Loucy (cell line): ENCODE results near the gene ANKFY1.

Experiments used
- H2AFZ ChIP-seq: fragments of 200-600 bp; sonication (generic); 2 replicates; pipeline ENCODE4 v1.6.0; 2016; ENCODE audit warnings: antibody characterized with exemption, mild to moderate bottlenecking, low read length, moderate library complexity
- H3F3A ChIP-seq: fragments of 200-600 bp; 2 replicates; pipeline ENCODE4 v1.6.0; 2016; ENCODE audit warnings: antibody characterized with exemption, low read depth, mild to moderate bottlenecking
- H3K27me3 ChIP-seq: fragments of 200-600 bp; sonication (generic); 2 replicates; pipeline ENCODE4 v1.6.1; 2014; ENCODE audit warnings: low read length, mild to moderate bottlenecking; ENCODE audit not compliant: insufficient read depth, poor library complexity, severe bottlenecking
- H3K36me3 ChIP-seq: fragments of 200-600 bp; sonication (generic); 2 replicates; pipeline ENCODE4 v1.6.1; 2016; ENCODE audit warnings: low read length; ENCODE audit not compliant: insufficient read depth
- H3K4me1 ChIP-seq: fragments of 200-600 bp; sonication (generic); 2 replicates; pipeline ENCODE4 v1.5.1; 2014; ENCODE audit warnings: low read length, mild to moderate bottlenecking; ENCODE audit not compliant: insufficient read depth, poor library complexity, severe bottlenecking
- H3K4me2 ChIP-seq: fragments of 200-600 bp; sonication (generic); 2 replicates; pipeline ENCODE4 v1.6.0; 2014; ENCODE audit warnings: antibody characterized with exemption, low read length, low read depth, mild to moderate bottlenecking; ENCODE audit not compliant: poor library complexity, severe bottlenecking
- H3K4me3 ChIP-seq: fragments of 200-600 bp; sonication (generic); 2 replicates; pipeline ENCODE4 v1.5.1; 2014; ENCODE audit warnings: low read length, mild to moderate bottlenecking, mixed read lengths; ENCODE audit not compliant: poor library complexity, severe bottlenecking
- H3K79me2 ChIP-seq: fragments of 200-600 bp; sonication (generic); 2 replicates; pipeline ENCODE4 v1.6.1; 2014; ENCODE audit warnings: low read length; ENCODE audit not compliant: insufficient read depth
- H3K9ac ChIP-seq: fragments of 200-600 bp; sonication (generic); 2 replicates; pipeline ENCODE4 v1.6.0; 2014; ENCODE audit warnings: mild to moderate bottlenecking, low read depth, low read length, moderate library complexity; ENCODE audit not compliant: poor library complexity, severe bottlenecking
- H3K9me2 ChIP-seq: fragments of 200-600 bp; sonication (generic); replicated peaks from 2 replicates; pipeline ENCODE4 v1.6.1; 2016; ENCODE audit warnings: low read depth, low read length, mixed read lengths
- H3K9me3 ChIP-seq: fragments of 200-600 bp; sonication (generic); 2 replicates; pipeline ENCODE4 v1.6.1; 2014; ENCODE audit warnings: mild to moderate bottlenecking, antibody characterized with exemption, low read length, low read depth; ENCODE audit not compliant: insufficient read depth
- H4K20me1 ChIP-seq: fragments of 200-600 bp; sonication (generic); 2 replicates; pipeline ENCODE4 v1.6.0; 2014; ENCODE audit warnings: antibody characterized with exemption, low read length, mild to moderate bottlenecking; ENCODE audit not compliant: insufficient read depth, poor library complexity, severe bottlenecking
- CTCF ChIP-seq: fragments of 200-600 bp; sonication (generic); conservative IDR thresholded peaks from 2 replicates; pipeline ENCODE4 v1.5.1; 2014; ENCODE audit warnings: mild to moderate bottlenecking, antibody characterized with exemption, low read length
- EZH2phosphoT487 ChIP-seq: fragments of 200-600 bp; IDR thresholded peaks from 2 replicates; pipeline ENCODE4 v1.6.1; 2018; ENCODE audit warnings: antibody characterized with exemption, mild to moderate bottlenecking, moderate library complexity, borderline replicate concordance

Gene ANKFY1

DNA sequence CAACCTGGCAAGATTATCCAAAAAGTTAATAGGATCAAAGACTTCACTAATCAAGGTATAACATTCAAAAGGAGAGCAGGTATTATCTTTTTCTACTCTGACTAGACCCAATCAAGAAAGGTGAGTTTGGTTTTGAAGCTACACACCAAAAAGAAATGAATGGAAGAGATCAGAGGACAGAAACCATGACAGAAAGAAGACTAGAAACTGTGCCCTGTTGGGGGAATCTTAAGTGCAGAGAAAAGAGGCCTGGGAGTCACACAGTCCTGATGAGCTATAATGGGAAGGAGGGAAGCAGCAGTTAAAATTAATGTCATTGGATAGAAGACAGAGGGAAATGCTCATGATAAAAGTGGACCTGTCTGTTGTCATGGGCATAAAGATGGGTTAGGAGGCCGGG is 138.2 kb downstream of the ANKFY1 start:
- H4K20me1 ChIP-seq: no peaks in the 10 kb centered on the region
- no peaks in the 10 kb centered on the region for H3K9me3 ChIP-seq
- H3F3A ChIP-seq: no peaks in the 10 kb centered on the region
- TF ChIP-seq CTCF: no peak
- no peak for TF ChIP-seq EZH2phosphoT487
- H3K4me2 ChIP-seq: no peak overlapping the region
- no peaks in the 10 kb centered on the region for H3K9me2 ChIP-seq
- peaks cover 33% of the 10 kb centered on the region; the same call in 1 of the 2 replicates for H3K36me3 ChIP-seq
- H3K9ac ChIP-seq: no peak overlapping the region
- H2AFZ ChIP-seq: no peak overlapping the region
- no peaks in the 10 kb centered on the region for H3K27me3 ChIP-seq
- H3K79me2 ChIP-seq: peaks cover 39% of the 10 kb centered on the region; the same call in 1 of the 2 replicates
- no peaks in the 10 kb centered on the region for H3K4me1 ChIP-seq
- no peak overlapping the region for H3K4me3 ChIP-seq

- Histone ChIP-seq H3K4me2 (no peak overlapping the region), H2AFZ (no peak overlapping the region), H3K36me3 (peaks cover 33% of the 10 kb centered on the region; the same call in 1 of the 2 replicates), H3K9me3 (no peaks in the 10 kb centered on the region), H3K4me1 (no peaks in the 10 kb centered on the region), H3K4me3 (no peak overlapping the region), H4K20me1 (no peaks in the 10 kb centered on the region), H3K9ac (no peak overlapping the region), H3K27me3 (no peaks in the 10 kb centered on the region), H3K79me2 (peaks cover 39% of the 10 kb centered on the region; the same call in 1 of the 2 replicates), H3F3A (no peaks in the 10 kb centered on the region), H3K9me2 (no peaks in the 10 kb centered on the region)
- TF ChIP-seq EZH2phosphoT487 (no peak), CTCF (no peak)
Observed at GRCh38 chr17:4124999-4125398, 138.8 kb downstream of the ANKFY1 start.

GRCh38 chr17:4120332-4120731 is 143.4 kb downstream of the ANKFY1 start:
- no peaks in the 10 kb centered on the region for H3F3A ChIP-seq
- no peaks in the 10 kb centered on the region for H4K20me1 ChIP-seq
- H3K36me3 ChIP-seq: peaks cover 72% of the 10 kb centered on the region; the same call in 1 of the 2 replicates
- no peaks in the 10 kb centered on the region for H3K27me3 ChIP-seq
- no peak overlapping the region for H3K4me3 ChIP-seq
- H3K9me3 ChIP-seq: no peaks in the 10 kb centered on the region
- H3K9me2 ChIP-seq: no peaks in the 10 kb centered on the region
- peaks cover 4% of the 10 kb centered on the region; the same call in 1 of the 2 replicates for H3K79me2 ChIP-seq
- H3K9ac ChIP-seq: no peak overlapping the region
- TF ChIP-seq EZH2phosphoT487 (no peak), CTCF (no peak)
- H3K4me1 ChIP-seq: no peaks in the 10 kb centered on the region
- no peak overlapping the region for H2AFZ ChIP-seq
- no peak overlapping the region for H3K4me2 ChIP-seq
